HFFc6 (cell line): ENCODE measurements around the gene MT2A. TPM values are rescaled to one million over a fixed set of nuclear protein-coding genes. Genes with fewer than 3 reads are reported as not detected.
"Not testable (repeated sequence)": the region's sequence is repeated elsewhere in the genome, so short reads cannot be mapped to it uniquely, and the experiment has no call there.

Source experiments
- DNase-seq: peaks from one replicate; pipeline ENCODE4 v3.0.0-alpha.2; 2018
- H3K27ac Mint-ChIP-seq: 2 replicates; pipeline ENCODE4 v1.8.0; 2020; ENCODE audit warnings: mild to moderate bottlenecking, mixed read lengths
- H3K27me3 Mint-ChIP-seq: 2 replicates; pipeline ENCODE4 v1.8.0; 2021; ENCODE audit warnings: mild to moderate bottlenecking, moderate library complexity, mixed read lengths; ENCODE audit not compliant: insufficient read depth
- H3K36me3 Mint-ChIP-seq: 2 replicates; pipeline ENCODE4 v1.8.0; 2021; ENCODE audit warnings: low read depth, mixed read lengths
- H3K4me1 Mint-ChIP-seq: 2 replicates; pipeline ENCODE4 v1.8.0; 2020; ENCODE audit warnings: low read depth, mixed read lengths
- H3K4me3 Mint-ChIP-seq: 2 replicates; pipeline ENCODE4 v1.8.0; 2020; ENCODE audit warnings: mild to moderate bottlenecking, moderate library complexity, mixed read lengths
- H3K9me3 Mint-ChIP-seq: 2 replicates; pipeline ENCODE4 v1.8.0; 2020; ENCODE audit warnings: mild to moderate bottlenecking, mixed read lengths
- CTCF ChIP-seq: fragments of 200-600 bp; sonication (generic); IDR thresholded peaks from 2 replicates; pipeline ENCODE4 v1.5.0; 2021; ENCODE audit warnings: antibody characterized with exemption, mild to moderate bottlenecking
- total RNA-seq, 6 experiments: library from RNA; stranded (reverse); fragmentation: NEBNext Ultra II Directional; extraction: Animal tissue kit (Norgen Biotek cat#: 25700); gene quantifications; 2 replicates in 1 of 6; 3 replicates in 5 of 6; pipeline ENCODE4 v1.2.3, GENCODE V29; 2021

Gene MT2A
- total RNA-seq, 6 experiments from 2014 or later: 623 to 1,524 (median 1,044) TPM

GRCh38 chr16:56615353-56615752 lies 7.0 kb downstream of the MT2A start:
- peaks cover 65% of the 10 kb centered on the region for H3K4me1 Mint-ChIP-seq
- H3K36me3 Mint-ChIP-seq: no peaks in the 10 kb centered on the region
- no peak overlapping the region for H3K4me3 Mint-ChIP-seq
- no peak for DNase-seq
- no peak for TF ChIP-seq CTCF
- no peaks in the 10 kb centered on the region for H3K9me3 Mint-ChIP-seq
- peak overlapping the region; percentile 87 for H3K27ac Mint-ChIP-seq
- H3K27me3 Mint-ChIP-seq: no peaks in the 10 kb centered on the region; the same call in none of the 2 replicates

- no peak for TF ChIP-seq CTCF
- H3K27me3 Mint-ChIP-seq: no peaks in the 10 kb centered on the region; the same call in none of the 2 replicates
- H3K4me3 Mint-ChIP-seq: no peak overlapping the region
- no peak for DNase-seq
- no peaks in the 10 kb centered on the region for H3K36me3 Mint-ChIP-seq
- H3K4me1 Mint-ChIP-seq: peaks cover 52% of the 10 kb centered on the region
- no peak overlapping the region for H3K27ac Mint-ChIP-seq
- H3K9me3 Mint-ChIP-seq: no peaks in the 10 kb centered on the region
These were observed 8.3 kb downstream of the MT2A start for GRCh38 chr16:56616608-56617211.

DNA sequence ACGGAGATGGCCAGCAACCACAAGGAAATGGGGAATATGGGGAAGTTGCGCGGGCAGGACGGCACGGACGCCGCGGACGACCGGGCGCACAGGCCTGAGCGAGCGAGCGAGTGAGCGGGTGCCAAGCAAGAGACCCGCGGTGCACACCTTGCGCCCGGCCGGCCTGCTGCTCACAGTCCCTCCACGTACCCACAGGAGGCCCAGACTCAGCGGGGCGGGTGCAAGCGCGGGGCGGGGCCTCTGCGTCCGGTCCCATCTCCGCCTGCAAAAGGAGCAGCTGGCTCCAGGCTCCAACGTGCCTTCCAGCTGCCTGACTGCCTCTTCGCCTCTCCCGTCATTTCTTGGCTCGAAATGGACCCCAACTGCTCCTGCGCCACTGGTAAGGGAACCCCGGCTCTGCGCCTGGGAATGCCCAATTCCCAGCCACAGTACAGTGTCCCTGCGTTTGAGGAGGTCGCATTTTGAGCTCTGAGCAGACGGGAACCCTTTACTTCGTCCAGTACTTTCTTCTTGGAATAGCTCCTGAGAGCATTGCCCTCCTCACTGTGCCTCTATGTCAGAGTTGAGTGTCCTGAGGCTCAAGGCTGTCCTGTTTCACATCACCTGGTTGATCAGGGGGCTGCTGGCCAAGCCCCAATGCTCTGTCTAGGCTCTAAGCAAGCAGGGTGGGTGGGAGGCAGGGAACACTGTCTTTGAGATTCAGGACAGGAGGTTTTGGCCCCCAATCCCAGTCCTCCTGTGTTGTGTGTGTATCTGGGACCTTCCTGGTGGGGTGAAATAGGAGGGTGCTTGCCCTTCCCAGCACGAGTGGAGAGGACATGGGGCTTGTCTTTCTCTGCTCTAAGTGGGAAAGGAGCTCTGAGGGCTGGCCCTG lies 9.1 kb downstream of the MT2A start:
- TF ChIP-seq CTCF: no peak
- H3K27me3 Mint-ChIP-seq: no peaks in the 10 kb centered on the region; the same call in none of the 2 replicates
- DNase-seq: no peak
- no peak overlapping the region; the same call in 1 of the 2 replicates for H3K27ac Mint-ChIP-seq
- H3K4me1 Mint-ChIP-seq: peaks cover 47% of the 10 kb centered on the region
- H3K9me3 Mint-ChIP-seq: no peaks in the 10 kb centered on the region
- no peaks in the 10 kb centered on the region for H3K36me3 Mint-ChIP-seq
- H3K4me3 Mint-ChIP-seq: peak overlapping the region; percentile 83

- H3K27ac Mint-ChIP-seq: no peak overlapping the region; the same call in 1 of the 2 replicates
- H3K4me3 Mint-ChIP-seq: peak overlapping the region; percentile 83
- TF ChIP-seq CTCF: no peak
- H3K4me1 Mint-ChIP-seq: peaks cover 41% of the 10 kb centered on the region
- H3K9me3 Mint-ChIP-seq: no peaks in the 10 kb centered on the region
- H3K36me3 Mint-ChIP-seq: no peaks in the 10 kb centered on the region
- no peak for DNase-seq
- no peaks in the 10 kb centered on the region; the same call in none of the 2 replicates for H3K27me3 Mint-ChIP-seq
These were observed 9.8 kb downstream of the MT2A start for GRCh38 chr16:56618138-56618537.

DNA sequence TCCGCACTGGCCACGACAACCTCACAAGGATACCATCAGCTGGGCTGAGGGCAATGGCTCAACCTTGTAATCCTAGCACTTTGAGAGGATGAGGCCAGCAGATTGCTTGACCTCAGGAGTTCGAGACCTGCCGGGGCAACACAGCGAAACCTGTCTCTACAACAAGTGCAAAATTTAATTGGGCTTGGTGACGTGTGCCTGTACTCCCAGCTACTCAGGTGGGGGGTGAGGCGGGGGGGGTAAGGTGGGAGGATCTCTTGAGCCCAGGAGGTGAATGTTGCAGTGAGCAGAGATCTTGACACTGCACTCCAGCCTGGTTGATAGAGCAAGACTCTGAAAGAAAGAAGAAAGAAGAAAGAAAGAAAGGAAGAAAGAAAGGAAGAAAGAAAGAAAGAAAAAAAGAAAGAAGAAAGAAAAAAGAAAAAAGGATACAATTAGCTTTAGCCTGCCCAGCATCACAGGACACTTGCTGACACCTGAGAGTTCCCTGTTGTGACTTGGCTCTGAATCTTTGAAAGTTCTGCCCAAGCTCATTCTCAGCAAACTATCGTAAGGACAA lies 12.0 kb downstream of the MT2A start:
- Mint-ChIP-seq H3K4me1 (peaks cover 25% of the 10 kb centered on the region), H3K27me3 (no peaks in the 10 kb centered on the region; the same call in none of the 2 replicates), H3K9me3 (no peaks in the 10 kb centered on the region), H3K36me3 (no peaks in the 10 kb centered on the region), H3K4me3 (no peak overlapping the region), H3K27ac (no peak overlapping the region)
- TF ChIP-seq CTCF: no peak
- DNase-seq: no peak

DNA sequence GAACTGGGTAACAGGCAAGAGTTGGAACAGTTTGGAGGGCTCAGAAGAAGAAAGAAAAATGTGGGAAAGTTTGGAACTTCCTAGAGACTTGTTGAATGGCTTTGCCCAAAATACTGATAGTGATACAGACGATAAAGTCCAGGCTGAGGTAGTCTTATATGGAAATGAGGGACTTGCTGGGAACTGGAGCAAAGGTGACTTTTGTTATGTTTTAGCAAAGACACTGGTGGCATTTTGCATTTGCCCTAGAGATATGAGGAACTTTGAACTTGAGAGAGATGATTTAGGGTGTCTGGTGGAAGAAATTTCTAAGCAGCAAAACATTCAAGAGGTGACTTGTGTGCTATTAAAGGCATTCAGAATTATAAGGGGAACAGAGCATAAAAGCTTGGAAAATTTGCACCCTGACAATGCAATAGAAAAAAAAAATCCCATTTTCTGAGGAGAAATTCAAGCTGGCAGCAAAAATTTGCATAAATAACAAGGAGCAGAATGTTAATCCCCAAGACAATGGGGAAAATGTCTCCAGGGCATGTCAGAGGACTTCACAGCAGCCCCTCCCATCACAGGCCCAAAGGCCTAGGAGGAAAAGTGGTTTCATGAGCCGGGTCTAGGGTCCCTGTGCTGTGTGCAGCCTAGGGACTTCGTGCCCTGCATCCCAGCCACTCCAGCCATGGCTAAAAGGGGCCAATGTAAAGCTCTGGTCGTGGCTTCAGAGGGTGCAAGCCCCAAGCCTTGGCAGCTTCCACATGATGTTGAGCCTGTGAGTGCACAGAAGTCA lies 13.5 kb downstream of the MT2A start:
- not testable (repeated sequence) for DNase-seq, H3K4me3 Mint-ChIP-seq, H3K9me3 Mint-ChIP-seq, H3K27ac Mint-ChIP-seq, H3K27me3 Mint-ChIP-seq
- Mint-ChIP-seq H3K4me1 (peaks cover 32% of the 10 kb centered on the region), H3K36me3 (peaks cover 13% of the 10 kb centered on the region; the same call in 1 of the 2 replicates)

GRCh38 chr16:56623184-56623583 lies 14.8 kb downstream of the MT2A start:
- H3K36me3 Mint-ChIP-seq: peaks cover 18% of the 10 kb centered on the region; the same call in 1 of the 2 replicates
- H3K9me3 Mint-ChIP-seq, DNase-seq, H3K4me3 Mint-ChIP-seq, H3K27me3 Mint-ChIP-seq, H3K27ac Mint-ChIP-seq: not testable (repeated sequence)
- peaks cover 28% of the 10 kb centered on the region for H3K4me1 Mint-ChIP-seq
